DMS114 treated with DMSO at 0.1 percent for 48 hours (cell line): ENCODE measurements around the gene MYL10.
"Not testable (repeated sequence)": the region's sequence is repeated elsewhere in the genome, so short reads cannot be mapped to it uniquely, and the experiment has no call there.

Source experiments
- DNase-seq: peaks from one replicate; lab custom pipeline; 2025; ENCODE audit not compliant: unreplicated experiment; lab: John Stamatoyannopoulos, UW

Gene MYL10

GRCh38 chr7:101620991-101621390, 8.1 kb downstream of the MYL10 start:
- DNase-seq: no peak

- DNase-seq: no peak
Observed at GRCh38 chr7:101620395-101620794, 8.7 kb downstream of the MYL10 start.

GRCh38 chr7:101618916-101619315, 10.2 kb downstream of the MYL10 start:
- DNase-seq: no peak

GRCh38 chr7:101618207-101618839, 10.8 kb downstream of the MYL10 start:
- no peak for DNase-seq

- no peak for DNase-seq
Observed at GRCh38 chr7:101617451-101618206, 11.5 kb downstream of the MYL10 start.

- DNase-seq: no peak
Observed at GRCh38 chr7:101615446-101615845, 13.7 kb downstream of the MYL10 start.

- no peak for DNase-seq
Observed at GRCh38 chr7:101614939-101615302, 14.2 kb downstream of the MYL10 start.

GRCh38 chr7:101614098-101614938, 14.8 kb downstream of the MYL10 start:
- no peak for DNase-seq

- DNase-seq: no peak
Observed at GRCh38 chr7:101612885-101613515, 16.1 kb downstream of the MYL10 start.

- no peak for DNase-seq
Observed at GRCh38 chr7:101608772-101609713, 20.1 kb downstream of the MYL10 start.

- DNase-seq: no peak
Observed at GRCh38 chr7:101606498-101606923, 22.6 kb downstream of the MYL10 start.

GRCh38 chr7:101605611-101606497, 23.2 kb downstream of the MYL10 start:
- DNase-seq: no peak

GRCh38 chr7:101604934-101605332, 24.2 kb downstream of the MYL10 start:
- not testable (repeated sequence) for DNase-seq

GRCh38 chr7:101604331-101604933, 24.7 kb downstream of the MYL10 start:
- no peak for DNase-seq

- peak; percentile 48 for DNase-seq
Observed at GRCh38 chr7:101602484-101603241, 26.4 kb downstream of the MYL10 start.

- DNase-seq: no peak
Observed at GRCh38 chr7:101602082-101602481, 27.0 kb downstream of the MYL10 start.

GRCh38 chr7:101599787-101600186, 29.3 kb downstream of the MYL10 start:
- DNase-seq: no peak
